ENCODE measurements around the gene OBP2B. TPM values are rescaled to one million over a fixed set of nuclear protein-coding genes. Genes with fewer than 3 reads are reported as not detected.

OBP2B gene
- total and polyA plus RNA-seq, 9 of the 15 experiments (the other 6 are each of a cell fraction or from before 2014, with no cell fraction given) = not detected

DNA sequence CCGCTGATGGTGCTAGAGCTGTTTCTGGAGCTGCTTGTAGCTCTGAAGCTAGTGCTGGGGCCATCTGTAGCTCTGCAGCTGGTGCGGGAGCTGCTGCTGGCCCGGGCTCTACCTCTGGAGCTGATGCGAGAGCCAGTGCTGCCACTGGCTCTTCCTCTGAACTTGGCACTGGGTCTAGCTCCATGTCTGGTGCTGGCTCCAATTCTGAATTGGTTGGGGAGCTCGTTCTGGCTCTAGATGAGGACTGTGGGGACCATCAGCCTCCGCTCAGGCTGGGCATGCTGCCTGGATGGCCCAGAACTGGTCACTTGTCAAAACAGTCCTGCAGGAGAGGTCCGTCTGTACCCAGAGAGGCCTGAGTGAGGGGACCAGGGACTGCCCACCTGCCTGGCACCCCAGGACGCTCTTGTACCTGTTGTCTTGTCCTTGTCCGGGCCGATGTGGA, 21.5 kb downstream of the OBP2B start:
- ChIA-PET CTCF (ENCODE audit: low intra/inter-chr PET ratio) (no interaction called here), POLR2A (interaction anchor here (0.8 to 2.4 kb wide), 8 partner anchors 20 to 171 kb away, joined by 3 to 12 read pairs (median 4); partner anchors contain the start of genes MED22 and RPL7A)
- BruUV-seq (replicated peaks) = no TSS peak
- Histone ChIP-seq H2AFZ (ENCODE audit: low read depth, low read length) (no peak overlapping the region), H3K9me3 (replicated peaks; ENCODE audit: control insufficient read depth, insufficient read depth, low read depth, low read length) (no peaks in the 10 kb centered on the region), H3K4me3 (no peak overlapping the region), H3K4me2 (ENCODE audit: insufficient read depth, low read length) (no peak overlapping the region), H3K27me3 (ENCODE audit: control insufficient read depth in 2 of 2, insufficient read depth in 2 of 2, low read length in 2 of 2) (peaks cover 17 to 34% of the 10 kb centered on the region in 2 experiments; a peak in 4 of 5 replicates), H3K9ac (ENCODE audit: insufficient read depth in 1 of 2, low read depth in 2 of 2, low read length in 2 of 2) (0 out of 4 replicates have a peak overlapping the region, but pooled peaks of 1 of the 2 experiments have one; percentile 50), H4K20me1 (replicated peaks; ENCODE audit: control insufficient read depth, insufficient read depth, low read length) (no peaks in the 10 kb centered on the region), H3K36me3 (ENCODE audit: control insufficient read depth, insufficient read depth, low read length) (no peaks in the 10 kb centered on the region), H3K79me2 (ENCODE audit: control insufficient read depth, insufficient read depth, low read length) (no peaks in the 10 kb centered on the region), H3K4me1 (replicated peaks in 1 of 2; ENCODE audit: control insufficient read depth in 2 of 2, insufficient read depth in 2 of 2, low read length in 2 of 2) (peaks cover 4 to 15% of the 10 kb centered on the region in 2 experiments; a peak in 3 of 5 replicates), H3K9me1 (ENCODE audit: control insufficient read depth, insufficient read depth, low read length) (no peaks in the 10 kb centered on the region), H3K27ac (ENCODE audit: extremely low read depth, low read depth, low read length) (no peak overlapping the region)
- intact Hi-C loops (cut with micrococcal nuclease) (loop anchor here (1.0 to 5.0 kb wide), 3 partner anchors 50 to 142 kb away; no protein-coding TSS in a partner anchor), in situ Hi-C loops (cut with MboI) (loop anchor here (5.0 kb wide), 2 partner anchors 145 to 300 kb away; no protein-coding TSS in a partner anchor)
- FAIRE-seq = no peak
- no peak for ATAC-seq
- TF ChIP-seq, protein P1, sequence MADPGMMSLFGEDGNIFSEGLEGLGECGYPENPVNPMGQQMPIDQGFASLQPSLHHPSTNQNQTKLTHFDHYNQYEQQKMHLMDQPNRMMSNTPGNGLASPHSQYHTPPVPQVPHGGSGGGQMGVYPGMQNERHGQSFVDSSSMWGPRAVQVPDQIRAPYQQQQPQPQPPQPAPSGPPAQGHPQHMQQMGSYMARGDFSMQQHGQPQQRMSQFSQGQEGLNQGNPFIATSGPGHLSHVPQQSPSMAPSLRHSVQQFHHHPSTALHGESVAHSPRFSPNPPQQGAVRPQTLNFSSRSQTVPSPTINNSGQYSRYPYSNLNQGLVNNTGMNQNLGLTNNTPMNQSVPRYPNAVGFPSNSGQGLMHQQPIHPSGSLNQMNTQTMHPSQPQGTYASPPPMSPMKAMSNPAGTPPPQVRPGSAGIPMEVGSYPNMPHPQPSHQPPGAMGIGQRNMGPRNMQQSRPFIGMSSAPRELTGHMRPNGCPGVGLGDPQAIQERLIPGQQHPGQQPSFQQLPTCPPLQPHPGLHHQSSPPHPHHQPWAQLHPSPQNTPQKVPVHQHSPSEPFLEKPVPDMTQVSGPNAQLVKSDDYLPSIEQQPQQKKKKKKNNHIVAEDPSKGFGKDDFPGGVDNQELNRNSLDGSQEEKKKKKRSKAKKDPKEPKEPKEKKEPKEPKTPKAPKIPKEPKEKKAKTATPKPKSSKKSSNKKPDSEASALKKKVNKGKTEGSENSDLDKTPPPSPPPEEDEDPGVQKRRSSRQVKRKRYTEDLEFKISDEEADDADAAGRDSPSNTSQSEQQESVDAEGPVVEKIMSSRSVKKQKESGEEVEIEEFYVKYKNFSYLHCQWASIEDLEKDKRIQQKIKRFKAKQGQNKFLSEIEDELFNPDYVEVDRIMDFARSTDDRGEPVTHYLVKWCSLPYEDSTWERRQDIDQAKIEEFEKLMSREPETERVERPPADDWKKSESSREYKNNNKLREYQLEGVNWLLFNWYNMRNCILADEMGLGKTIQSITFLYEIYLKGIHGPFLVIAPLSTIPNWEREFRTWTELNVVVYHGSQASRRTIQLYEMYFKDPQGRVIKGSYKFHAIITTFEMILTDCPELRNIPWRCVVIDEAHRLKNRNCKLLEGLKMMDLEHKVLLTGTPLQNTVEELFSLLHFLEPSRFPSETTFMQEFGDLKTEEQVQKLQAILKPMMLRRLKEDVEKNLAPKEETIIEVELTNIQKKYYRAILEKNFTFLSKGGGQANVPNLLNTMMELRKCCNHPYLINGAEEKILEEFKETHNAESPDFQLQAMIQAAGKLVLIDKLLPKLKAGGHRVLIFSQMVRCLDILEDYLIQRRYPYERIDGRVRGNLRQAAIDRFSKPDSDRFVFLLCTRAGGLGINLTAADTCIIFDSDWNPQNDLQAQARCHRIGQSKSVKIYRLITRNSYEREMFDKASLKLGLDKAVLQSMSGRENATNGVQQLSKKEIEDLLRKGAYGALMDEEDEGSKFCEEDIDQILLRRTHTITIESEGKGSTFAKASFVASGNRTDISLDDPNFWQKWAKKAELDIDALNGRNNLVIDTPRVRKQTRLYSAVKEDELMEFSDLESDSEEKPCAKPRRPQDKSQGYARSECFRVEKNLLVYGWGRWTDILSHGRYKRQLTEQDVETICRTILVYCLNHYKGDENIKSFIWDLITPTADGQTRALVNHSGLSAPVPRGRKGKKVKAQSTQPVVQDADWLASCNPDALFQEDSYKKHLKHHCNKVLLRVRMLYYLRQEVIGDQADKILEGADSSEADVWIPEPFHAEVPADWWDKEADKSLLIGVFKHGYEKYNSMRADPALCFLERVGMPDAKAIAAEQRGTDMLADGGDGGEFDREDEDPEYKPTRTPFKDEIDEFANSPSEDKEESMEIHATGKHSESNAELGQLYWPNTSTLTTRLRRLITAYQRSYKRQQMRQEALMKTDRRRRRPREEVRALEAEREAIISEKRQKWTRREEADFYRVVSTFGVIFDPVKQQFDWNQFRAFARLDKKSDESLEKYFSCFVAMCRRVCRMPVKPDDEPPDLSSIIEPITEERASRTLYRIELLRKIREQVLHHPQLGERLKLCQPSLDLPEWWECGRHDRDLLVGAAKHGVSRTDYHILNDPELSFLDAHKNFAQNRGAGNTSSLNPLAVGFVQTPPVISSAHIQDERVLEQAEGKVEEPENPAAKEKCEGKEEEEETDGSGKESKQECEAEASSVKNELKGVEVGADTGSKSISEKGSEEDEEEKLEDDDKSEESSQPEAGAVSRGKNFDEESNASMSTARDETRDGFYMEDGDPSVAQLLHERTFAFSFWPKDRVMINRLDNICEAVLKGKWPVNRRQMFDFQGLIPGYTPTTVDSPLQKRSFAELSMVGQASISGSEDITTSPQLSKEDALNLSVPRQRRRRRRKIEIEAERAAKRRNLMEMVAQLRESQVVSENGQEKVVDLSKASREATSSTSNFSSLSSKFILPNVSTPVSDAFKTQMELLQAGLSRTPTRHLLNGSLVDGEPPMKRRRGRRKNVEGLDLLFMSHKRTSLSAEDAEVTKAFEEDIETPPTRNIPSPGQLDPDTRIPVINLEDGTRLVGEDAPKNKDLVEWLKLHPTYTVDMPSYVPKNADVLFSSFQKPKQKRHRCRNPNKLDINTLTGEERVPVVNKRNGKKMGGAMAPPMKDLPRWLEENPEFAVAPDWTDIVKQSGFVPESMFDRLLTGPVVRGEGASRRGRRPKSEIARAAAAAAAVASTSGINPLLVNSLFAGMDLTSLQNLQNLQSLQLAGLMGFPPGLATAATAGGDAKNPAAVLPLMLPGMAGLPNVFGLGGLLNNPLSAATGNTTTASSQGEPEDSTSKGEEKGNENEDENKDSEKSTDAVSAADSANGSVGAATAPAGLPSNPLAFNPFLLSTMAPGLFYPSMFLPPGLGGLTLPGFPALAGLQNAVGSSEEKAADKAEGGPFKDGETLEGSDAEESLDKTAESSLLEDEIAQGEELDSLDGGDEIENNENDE (IDR thresholded peaks at IDR 0.05; ENCODE audit: low read depth, low read length) = no peak
- TF ChIP-seq ZNF224 (CRISPR knock-in tag; IDR thresholded peaks at IDR 0.05) (no peak), KLF1 (tag; IDR thresholded peaks at IDR 0.05) (no peak), ZNF75A (CRISPR knock-in tag; IDR thresholded peaks at IDR 0.05) (no peak), TAL1 (IDR thresholded peaks at IDR 0.05) (no peak), PPARD (CRISPR knock-in tag; IDR thresholded peaks at IDR 0.05) (no peak), MEF2D (tag; conservative IDR thresholded peaks at IDR 0.05; ENCODE audit: low read depth) (no peak), RBBP5 (IDR thresholded peaks at IDR 0.05; ENCODE audit: borderline replicate concordance, insufficient read depth, low read length, poor library complexity, severe bottlenecking) (no peak), RBM17 (IDR thresholded peaks at IDR 0.05; ENCODE audit: borderline replicate concordance, low read depth, low read length) (no peak), STAT5A (IDR thresholded peaks at IDR 0.05; ENCODE audit: borderline replicate concordance, low read length) (no peak)
- 39% methylated on average over 10 of the region's 10 CpGs for WGBS (ENCODE audit: insufficient coverage, low coverage, missing lambda C conversion rate)
- no peak for DNase-seq (ENCODE audit: extremely low read depth in 1 of 4, low spot score in 3 of 4)

Measured in K562 (cell line).